NK-92 treated with Interleukin-12 subunit alpha and Interleukin-12 subunit beta, amount 100 ng/mL, for 24 hours (cell line): Measurements from ENCODE around the gene CD9.
A peak's percentile ranks its signal among the peaks of the same experiment; 100 is the strongest.
"Not testable (repeated sequence)": the region's sequence is repeated elsewhere in the genome, so short reads cannot be mapped to it uniquely, and the experiment has no call there.

ENCODE experiments used
- DNase-seq: peaks from one replicate; lab custom pipeline; 2025; lab: John Stamatoyannopoulos, UW

The CD9 gene

GRCh38 chr12:6180268-6181051 is 19.7 kb upstream of the CD9 start:
- DNase-seq: no peak

- DNase-seq: no peak
These were observed 19.0 kb upstream of the CD9 start for GRCh38 chr12:6181166-6181565.

GRCh38 chr12:6181583-6182278 is 18.5 kb upstream of the CD9 start:
- no peak for DNase-seq

GRCh38 chr12:6182279-6182898 is 17.8 kb upstream of the CD9 start:
- no peak for DNase-seq

GRCh38 chr12:6183689-6184428 is 16.3 kb upstream of the CD9 start:
- DNase-seq: no peak

GRCh38 chr12:6185961-6186827 is 14.0 kb upstream of the CD9 start:
- no peak for DNase-seq

- DNase-seq: no peak
These were observed 12.0 kb upstream of the CD9 start for GRCh38 chr12:6187948-6188793.

GRCh38 chr12:6189028-6189427 is 11.2 kb upstream of the CD9 start:
- DNase-seq: no peak

- DNase-seq: not testable (repeated sequence)
These were observed 10.1 kb upstream of the CD9 start for GRCh38 chr12:6189952-6190598.

- not testable (repeated sequence) for DNase-seq
These were observed 9.3 kb upstream of the CD9 start for GRCh38 chr12:6190767-6191530.

- DNase-seq: no peak
These were observed 7.4 kb upstream of the CD9 start for GRCh38 chr12:6192604-6193380.

GRCh38 chr12:6193853-6194815 is 6.1 kb upstream of the CD9 start:
- DNase-seq: no peak

- peak; percentile 37 for DNase-seq
These were observed 4.3 kb upstream of the CD9 start for GRCh38 chr12:6195665-6196535.

GRCh38 chr12:6198051-6198450 is 2.1 kb upstream of the CD9 start:
- no peak for DNase-seq

GRCh38 chr12:6198556-6198955 is 1.6 kb upstream of the CD9 start:
- no peak for DNase-seq

- DNase-seq: no peak
These were observed 1.1 kb upstream of the CD9 start for GRCh38 chr12:6198985-6199530.
